NCI-H446 treated with DMSO at 0.1 percent for 48 hours (cell line): Measurements from ENCODE around the gene DHRS13.
"Not testable (repeated sequence)": the region's sequence is repeated elsewhere in the genome, so short reads cannot be mapped to it uniquely, and the experiment has no call there.

Experiments used
- DNase-seq: peaks from one replicate; lab custom pipeline; 2025; lab: John Stamatoyannopoulos, UW

Gene DHRS13

DNA sequence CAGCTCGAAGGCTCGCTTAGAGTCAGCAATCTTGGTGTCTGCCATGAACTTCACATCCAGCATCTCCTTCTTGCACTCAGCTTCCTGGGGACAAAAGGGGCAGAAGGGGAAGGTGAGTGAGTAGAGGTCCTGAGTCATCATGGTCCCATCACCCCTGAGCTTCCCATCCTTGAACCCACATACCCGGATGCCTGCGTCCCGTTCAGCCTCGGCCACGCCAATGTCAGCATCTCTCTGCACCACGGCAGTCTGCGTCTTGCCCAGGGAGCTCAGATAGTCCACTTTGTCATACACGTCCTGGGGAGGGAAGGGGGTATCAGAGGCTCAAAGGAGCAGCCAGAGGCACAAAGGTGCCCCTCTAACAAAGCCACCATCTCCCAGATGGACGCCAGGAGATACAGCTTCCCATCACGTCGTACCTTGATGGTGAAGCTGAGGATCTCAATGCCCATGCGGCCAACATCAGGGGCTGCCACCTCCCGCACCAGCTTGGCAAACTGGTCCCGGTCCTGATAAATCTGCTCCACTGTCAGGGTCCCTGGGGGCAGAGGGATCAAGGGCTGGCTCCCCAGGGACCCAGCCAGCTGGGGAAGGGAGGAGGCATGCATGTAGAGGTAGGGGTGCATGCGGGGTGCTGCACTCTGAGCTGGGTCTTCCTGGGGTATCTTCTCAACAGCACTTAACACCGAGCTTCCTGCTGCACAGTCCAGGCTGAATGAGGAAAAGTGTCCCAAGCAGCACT lies 20.6 kb downstream of the DHRS13 start:
- no peak for DNase-seq

DNA sequence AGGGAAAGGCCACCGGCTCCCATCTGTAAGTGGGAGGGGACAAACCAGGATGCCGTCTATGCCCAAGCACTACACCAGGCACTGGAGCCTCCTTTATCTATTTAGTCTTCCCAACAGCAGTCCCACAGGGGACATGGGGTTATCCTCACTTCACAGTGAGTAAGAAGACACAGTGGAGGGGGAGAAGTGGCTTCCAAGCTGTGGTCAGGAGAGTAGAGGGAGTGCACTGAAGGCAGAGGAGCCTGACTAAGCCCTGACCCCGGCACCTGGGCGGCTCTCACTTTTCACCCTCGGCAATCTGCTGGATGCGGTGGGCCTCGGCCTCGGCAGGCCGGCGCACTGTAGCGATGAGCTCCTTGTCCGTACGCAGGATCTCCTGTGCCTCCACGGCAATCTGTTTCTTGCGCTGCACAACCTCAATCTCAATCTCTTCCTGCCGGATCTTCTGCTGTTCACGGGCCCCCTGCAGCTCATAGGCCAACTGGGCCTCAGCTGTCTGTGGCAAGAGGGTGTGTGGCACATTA lies 21.3 kb downstream of the DHRS13 start:
- DNase-seq: no peak

DNA sequence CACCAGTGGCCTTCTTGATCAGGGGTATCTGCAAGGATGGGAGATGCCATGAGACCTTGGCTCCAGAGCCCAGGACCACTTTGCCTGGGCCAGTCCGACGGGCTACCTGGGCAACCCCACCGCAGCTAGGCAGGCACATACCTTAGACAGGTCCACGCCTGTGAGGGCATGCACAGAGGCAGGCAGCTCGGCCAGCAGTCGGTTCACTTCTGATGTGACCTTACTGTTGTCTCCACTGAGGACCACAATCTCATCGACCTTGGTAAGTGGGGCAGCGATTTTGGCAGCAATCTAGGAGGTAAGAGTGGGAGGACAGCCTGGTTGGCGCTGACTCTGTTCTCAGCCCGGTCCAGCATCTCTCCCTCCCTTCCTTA lies 22.3 kb downstream of the DHRS13 start:
- DNase-seq: no peak

GRCh38 chr17:28879886-28880571 lies 22.9 kb downstream of the DHRS13 start:
- DNase-seq: no peak

- no peak for DNase-seq
Observed at GRCh38 chr17:28878981-28879380, 23.9 kb downstream of the DHRS13 start.

GRCh38 chr17:28878158-28878910 lies 24.5 kb downstream of the DHRS13 start:
- no peak for DNase-seq

- not testable (repeated sequence) for DNase-seq
Observed at GRCh38 chr17:28877150-28877711, 25.6 kb downstream of the DHRS13 start.

DNA sequence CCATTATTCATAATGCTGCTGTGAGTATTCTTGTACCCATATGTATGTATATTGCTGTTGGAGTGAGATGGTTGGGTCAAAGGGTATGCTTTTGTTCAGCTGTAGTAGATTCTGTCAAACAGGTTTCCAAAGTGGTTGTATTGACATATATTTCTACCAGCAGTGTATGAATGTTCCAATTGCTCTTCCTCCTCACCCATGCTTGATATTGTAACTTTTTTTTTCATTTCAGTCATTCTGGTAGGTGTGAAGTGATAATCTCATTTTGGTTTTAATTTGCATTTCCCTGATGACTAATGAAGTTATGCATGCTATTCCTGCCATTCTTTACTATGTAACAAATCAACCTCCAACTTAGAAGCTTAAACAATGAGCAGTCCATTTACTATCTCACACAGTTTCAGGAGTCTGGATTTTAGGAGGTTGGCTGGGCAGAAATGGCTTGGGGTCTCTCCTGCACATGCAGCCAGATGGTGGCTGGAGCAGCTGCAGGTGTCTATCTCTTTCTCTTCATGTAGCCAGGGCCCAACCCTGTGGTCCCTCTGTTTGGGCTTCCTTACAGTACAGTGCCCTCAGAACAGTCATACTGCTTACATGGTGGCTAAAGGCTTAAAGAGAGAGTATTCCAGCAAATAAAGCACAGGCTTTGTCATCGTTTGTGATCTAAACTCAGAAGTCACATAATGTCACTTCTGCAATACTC lies 26.9 kb downstream of the DHRS13 start:
- no peak for DNase-seq

GRCh38 chr17:28874750-28875149 lies 28.1 kb downstream of the DHRS13 start:
- no peak for DNase-seq

- DNase-seq: no peak
Observed at GRCh38 chr17:28873839-28874238, 29.0 kb downstream of the DHRS13 start.

DNA sequence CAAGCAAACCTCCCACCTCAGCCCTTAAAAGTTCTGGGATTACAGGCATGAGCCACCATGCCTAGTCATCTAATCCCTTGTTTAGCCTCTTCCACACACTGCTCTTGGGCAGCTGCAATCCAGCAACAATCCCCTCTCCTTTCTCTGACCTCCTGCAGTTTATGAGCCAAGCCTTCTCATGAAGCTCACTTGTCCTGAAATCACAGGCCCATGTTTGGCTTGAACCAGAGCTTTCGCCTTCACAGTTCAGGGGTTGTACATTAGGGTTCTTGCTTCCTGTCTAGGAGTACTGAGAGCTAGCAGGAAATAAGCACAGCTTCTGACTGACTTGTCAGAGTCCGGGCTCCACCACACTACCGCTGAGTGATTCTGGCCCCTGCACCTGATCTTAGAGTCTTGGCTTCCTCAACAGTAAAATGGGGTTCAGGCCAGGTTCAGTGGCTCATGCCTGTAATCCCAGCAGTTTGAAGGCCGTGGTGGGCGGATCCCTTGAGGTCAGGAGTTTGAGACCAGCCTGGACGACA lies 31.8 kb downstream of the DHRS13 start:
- no peak for DNase-seq

GRCh38 chr17:28867276-28867675 lies 35.6 kb downstream of the DHRS13 start:
- no peak for DNase-seq

- DNase-seq: no peak
Observed at GRCh38 chr17:28865946-28866752, 36.7 kb downstream of the DHRS13 start.

GRCh38 chr17:28864991-28865849 lies 37.7 kb downstream of the DHRS13 start:
- no peak for DNase-seq

- no peak for DNase-seq
Observed at GRCh38 chr17:28863953-28864352, 38.9 kb downstream of the DHRS13 start.

GRCh38 chr17:28862561-28862960 lies 40.3 kb downstream of the DHRS13 start:
- no peak for DNase-seq

GRCh38 chr17:28861393-28862203 lies 41.3 kb downstream of the DHRS13 start:
- DNase-seq: no peak

GRCh38 chr17:28860363-28860808 lies 42.5 kb downstream of the DHRS13 start:
- no peak for DNase-seq
